Peyer's patch (tissue), 4 donors: ENCODE results near the gene PIEZO2. TPM values are rescaled to one million over a fixed set of nuclear protein-coding genes. Genes with fewer than 3 reads are reported as not detected.

Experiments
- DNase-seq, 3 donors: peaks; one replicate each; pipeline ENCODE4 v3.0.0-alpha.2; 2017 to 2019
- H3K27ac ChIP-seq, 4 donors: fragments of 200-600 bp; sonication (generic); one replicate each; pipeline ENCODE4 v1.5.1; 2016 to 2019
- H3K27me3 ChIP-seq, 2 donors: fragments of 200-600 bp; sonication (generic); one replicate each; pipeline ENCODE4 v1.5.1; 2019
- H3K36me3 ChIP-seq, 3 donors: fragments of 200-600 bp; sonication (generic); one replicate each; pipeline ENCODE4 v1.5.1; 2016 to 2019
- H3K4me1 ChIP-seq, 4 donors: fragments of 200-600 bp; sonication (generic); one replicate each; pipeline ENCODE4 v1.5.1; 2016 to 2019
- H3K4me3 ChIP-seq, 4 donors: fragments of 200-600 bp; sonication (generic); 1 replicate in 3 of 4; 2 replicates in 1 of 4; pipeline ENCODE4 v1.5.1; 2016 to 2019; ENCODE audit warnings: mild to moderate bottlenecking in 1 of 4
- H3K9me3 ChIP-seq, 4 donors: fragments of 200-600 bp; sonication (generic); one replicate each; pipeline ENCODE4 v1.5.1; 2016 to 2019; ENCODE audit warnings: mild to moderate bottlenecking in 1 of 4
- CTCF ChIP-seq, 6 experiments: fragments of 450-650 bp in 4 of 6; fragments of 200-600 bp in 2 of 6; sonication (generic) in 1 of 6; IDR thresholded peaks; one replicate each; pipeline ENCODE4 v1.5.1; 2017 to 2019; ENCODE audit warnings: antibody characterized with exemption in 6 of 6, mild to moderate bottlenecking in 3 of 6, moderate library complexity in 1 of 6
- POLR2A ChIP-seq, 2 donors: fragments of 450-650 bp; IDR thresholded peaks; one replicate each; pipeline ENCODE4 v1.5.1; 2017; ENCODE audit warnings: antibody characterized with exemption in 2 of 2, mild to moderate bottlenecking in 2 of 2, moderate library complexity in 2 of 2
- total RNA-seq, 4 donors: library from RNA; depleted of rRNA; stranded (reverse); fragments of >200 nt; gene quantifications; one replicate each; pipeline ENCODE4 v1.1.0, GENCODE V29; 2016

The PIEZO2 gene
- total RNA-seq, 4 donors from 2014 or later, result 0.85 to 5.8 (median 4.5) TPM

- Histone ChIP-seq H3K27ac (no peak overlapping the region), H3K4me3 (no peak overlapping the region), H3K36me3 (no peaks in the 10 kb centered on the region), H3K4me1 (no peaks in the 10 kb centered on the region), H3K9me3 (no peaks in the 10 kb centered on the region), H3K27me3 (no peaks in the 10 kb centered on the region)
- TF ChIP-seq POLR2A (IDR thresholded peaks at IDR 0.05) (no peak), CTCF (IDR thresholded peaks at IDR 0.05) (no peak)
- DNase-seq, result no peak
These were observed 379.1 kb downstream of the PIEZO2 start for GRCh38 chr18:10770264-10770663.

DNA sequence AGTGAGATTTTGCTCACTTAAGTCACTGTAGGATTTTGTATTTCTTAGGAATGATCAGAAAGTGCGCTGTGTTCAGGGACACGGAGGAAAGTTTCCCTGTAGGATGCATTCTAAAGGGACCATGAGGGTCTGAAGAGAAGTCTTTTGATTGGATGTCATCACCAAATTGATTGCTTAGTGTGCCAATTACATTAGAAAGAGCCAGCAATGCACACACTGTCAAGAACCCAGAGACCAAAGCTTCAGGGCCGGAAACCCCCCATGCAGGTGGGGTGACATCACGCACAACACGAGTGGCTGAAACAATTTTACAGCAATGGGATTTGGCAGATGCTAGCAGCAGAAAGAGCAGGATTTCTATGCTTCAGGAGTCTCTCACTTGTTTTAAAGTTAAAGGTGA is 381.1 kb downstream of the PIEZO2 start:
- no peaks in the 10 kb centered on the region for H3K9me3 ChIP-seq
- no peak overlapping the region for H3K27ac ChIP-seq
- no peaks in the 10 kb centered on the region for H3K36me3 ChIP-seq
- H3K4me1 ChIP-seq, result no peaks in the 10 kb centered on the region
- no peak overlapping the region for H3K4me3 ChIP-seq
- no peak for TF ChIP-seq POLR2A (IDR thresholded peaks at IDR 0.05)
- TF ChIP-seq CTCF (IDR thresholded peaks at IDR 0.05), result no peak
- DNase-seq, result no peak
- H3K27me3 ChIP-seq, result no peaks in the 10 kb centered on the region

DNA sequence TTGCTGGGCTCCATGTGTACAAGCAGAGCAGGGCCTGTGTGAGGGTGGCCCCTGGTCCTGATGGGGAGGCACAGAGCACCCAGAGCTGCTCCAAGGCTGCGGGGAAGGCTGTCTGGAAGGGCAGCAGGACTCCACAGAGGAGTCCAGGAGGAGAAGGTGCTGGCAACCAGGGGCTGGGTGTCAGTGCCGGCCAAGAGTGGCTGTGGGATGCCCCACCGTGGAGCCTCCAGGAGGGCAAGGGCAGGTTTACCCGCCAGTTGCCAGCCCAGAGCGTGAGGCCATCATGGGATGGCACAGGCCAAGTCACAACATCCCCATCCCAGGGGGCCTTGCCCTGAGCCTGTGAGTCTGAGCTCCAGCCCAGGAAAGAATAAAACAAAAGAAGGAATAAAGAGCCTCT is 381.7 kb downstream of the PIEZO2 start:
- Histone ChIP-seq H3K36me3 (no peaks in the 10 kb centered on the region), H3K9me3 (no peaks in the 10 kb centered on the region), H3K4me1 (no peaks in the 10 kb centered on the region), H3K4me3 (no peak overlapping the region), H3K27me3 (no peaks in the 10 kb centered on the region), H3K27ac (no peak overlapping the region)
- no peak for DNase-seq
- TF ChIP-seq POLR2A (IDR thresholded peaks at IDR 0.05) (no peak), CTCF (IDR thresholded peaks at IDR 0.05) (no peak)

- Histone ChIP-seq H3K36me3 (no peaks in the 10 kb centered on the region), H3K27me3 (no peaks in the 10 kb centered on the region), H3K4me3 (no peak overlapping the region), H3K27ac (no peak overlapping the region), H3K4me1 (no peaks in the 10 kb centered on the region), H3K9me3 (no peaks in the 10 kb centered on the region)
- DNase-seq, result no peak
- no peak for TF ChIP-seq CTCF (IDR thresholded peaks at IDR 0.05)
- TF ChIP-seq POLR2A (IDR thresholded peaks at IDR 0.05), result no peak
These were observed 388.4 kb downstream of the PIEZO2 start for GRCh38 chr18:10760986-10761385.

DNA sequence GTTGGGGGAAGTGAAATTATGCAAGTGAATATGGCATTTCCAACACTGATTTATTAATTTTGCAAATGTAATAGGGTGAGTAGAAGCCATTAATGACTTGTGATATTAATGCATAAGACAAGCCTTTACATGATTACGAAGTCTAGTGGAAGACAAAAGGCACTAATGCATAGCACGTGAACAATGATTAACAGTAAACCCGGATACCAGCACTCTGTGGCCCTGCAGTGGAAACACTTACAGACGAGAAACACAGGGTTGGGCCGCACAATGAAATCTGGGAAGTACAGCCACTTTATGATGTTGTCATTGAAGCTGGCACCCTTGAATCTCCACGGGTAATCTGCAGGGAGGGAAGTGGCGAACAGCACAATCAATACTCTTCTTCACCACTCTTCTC is 390.1 kb downstream of the PIEZO2 start:
- H3K36me3 ChIP-seq, result no peaks in the 10 kb centered on the region
- TF ChIP-seq CTCF (IDR thresholded peaks at IDR 0.05) (no peak), POLR2A (IDR thresholded peaks at IDR 0.05) (no peak)
- H3K4me1 ChIP-seq, result no peaks in the 10 kb centered on the region
- H3K27ac ChIP-seq, result no peak overlapping the region
- H3K9me3 ChIP-seq, result no peaks in the 10 kb centered on the region
- no peaks in the 10 kb centered on the region for H3K27me3 ChIP-seq
- DNase-seq, result no peak
- H3K4me3 ChIP-seq, result no peak overlapping the region

DNA sequence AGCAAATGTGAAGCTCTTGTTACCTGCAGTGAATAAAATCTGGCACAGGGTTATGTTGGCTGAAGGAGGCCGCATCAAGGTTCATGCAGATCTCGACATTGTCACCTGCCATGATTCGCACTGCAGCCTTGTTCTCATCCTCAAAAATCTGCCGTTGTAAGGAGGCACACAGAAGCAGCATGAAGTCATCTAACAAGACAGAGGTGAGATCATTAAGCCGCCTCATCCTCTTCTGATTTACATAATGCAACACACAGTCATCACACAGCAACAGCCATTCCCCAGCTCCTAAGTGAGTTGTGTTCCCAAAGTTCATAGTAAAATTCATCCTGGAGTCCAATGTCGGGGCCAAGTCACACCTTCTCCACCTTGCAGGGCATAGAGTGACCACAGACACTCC is 391.4 kb downstream of the PIEZO2 start:
- Histone ChIP-seq H3K36me3 (no peaks in the 10 kb centered on the region), H3K9me3 (no peaks in the 10 kb centered on the region), H3K4me3 (no peak overlapping the region), H3K27me3 (no peaks in the 10 kb centered on the region), H3K4me1 (no peaks in the 10 kb centered on the region), H3K27ac (no peak overlapping the region)
- no peak for TF ChIP-seq CTCF (IDR thresholded peaks at IDR 0.05)
- no peak for TF ChIP-seq POLR2A (IDR thresholded peaks at IDR 0.05)
- no peak for DNase-seq
